Body of pancreas (tissue), 4 donors: Measurements from ENCODE around the gene SLC6A19. TPM values are rescaled to one million over a fixed set of nuclear protein-coding genes. Genes with fewer than 3 reads are reported as not detected.

ENCODE experiments used
- ATAC-seq: fragments of 150-250 bp; one replicate; pipeline ENCODE4 v1.9.1; 2016
- DNase-seq, 4 donors: peaks; one replicate each; pipeline ENCODE4 v3.0.0-alpha.2; 2019
- H3K27ac ChIP-seq, 4 donors: fragments of 200-600 bp; sonication (generic); 1 replicate in 3 of 4; 2 replicates in 1 of 4; pipeline versions ENCODE4 v1.5.1 to v1.6.1; 2016 to 2019; ENCODE audit warnings: mild to moderate bottlenecking in 1 of 4, mixed read lengths in 1 of 4, moderate library complexity in 1 of 4
- H3K27me3 ChIP-seq, 2 donors: fragments of 200-600 bp; sonication (generic); one replicate each; pipeline ENCODE4 v1.6.0; 2016; ENCODE audit warnings: mild to moderate bottlenecking in 1 of 2
- H3K36me3 ChIP-seq, 2 donors: fragments of 200-600 bp; sonication (generic); replicated peaks in 1 of 2; 2 replicates each; pipeline ENCODE4 v1.5.1; 2016; ENCODE audit warnings: low read depth in 2 of 2; ENCODE audit not compliant: insufficient read depth in 1 of 2
- H3K4me1 ChIP-seq: fragments of 200-600 bp; sonication (generic); one replicate; pipeline ENCODE4 v1.6.0; 2016
- H3K4me3 ChIP-seq, 2 donors: fragments of 200-600 bp; sonication (generic); 1 replicate in 1 of 2; 2 replicates in 1 of 2; pipeline ENCODE4 v1.5.1; 2016 to 2019
- H3K9me3 ChIP-seq, 3 donors: fragments of 200-600 bp; sonication (generic); 1 replicate in 2 of 3; 2 replicates in 1 of 3; pipeline ENCODE4 v1.5.1; 2016
- CTCF ChIP-seq, 7 experiments: fragments of 450-650 bp in 4 of 7; fragments of 200-600 bp in 3 of 7; sonication (generic) in 3 of 7; IDR thresholded peaks; one replicate each; pipeline ENCODE4 v1.5.1; 2016 to 2019; ENCODE audit warnings: antibody characterized with exemption in 7 of 7
- POLR2A ChIP-seq, 3 donors: fragments of 450-650 bp; IDR thresholded peaks; one replicate each; pipeline ENCODE4 v1.6.1; 2016; ENCODE audit warnings: antibody characterized with exemption in 3 of 3, mild to moderate bottlenecking in 2 of 3
- WGBS, 2 donors: methylation state at CpG; one replicate each; pipeline ENCODE4 v1.1.5; 2017; 5-methylcytosine and 5-hydroxymethylcytosine counted together
- intact Hi-C: fragments of 100-400 bp; cut with DNase I; formaldehyde crosslinking; loops from one replicate; pipeline ENCODE4 v1.15.1; 2023
- total RNA-seq, 2 donors: library from RNA; depleted of rRNA; stranded (reverse); fragments of >200 nt; gene quantifications; one replicate each; pipeline ENCODE4 v1.1.0, GENCODE V29; 2016

The SLC6A19 gene
- total RNA-seq, 2 donors from 2014 or later, result 0.66 to 1.3 TPM

GRCh38 chr5:1159774-1160406 is 41.5 kb upstream of the SLC6A19 start:
- DNase-seq (no peak), ATAC-seq (no peak)
- intact Hi-C loops, result no loop called here
- no peak overlapping the region for H3K4me3 ChIP-seq
- H3K4me1 ChIP-seq, result peaks cover 29% of the 10 kb centered on the region
- WGBS, 2 donors, result 74 to 75% methylated on average over 4 of the region's 4 CpGs
- peaks cover 0 to 7% (median 0%) of the 10 kb centered on the region in 3 donors for H3K9me3 ChIP-seq
- TF ChIP-seq CTCF (IDR thresholded peaks at IDR 0.05) (no peak), POLR2A (IDR thresholded peaks at IDR 0.05) (no peak)
- peaks cover 0 to 3% of the 10 kb centered on the region in 2 donors for H3K27me3 ChIP-seq
- H3K36me3 ChIP-seq, result no peaks in the 10 kb centered on the region
- H3K27ac ChIP-seq, result peak overlapping the region in 3 of 4 donors; percentile 84 to 93 (median 90)

- peak; percentile 56 to 76 (median 70) for DNase-seq
- WGBS, 2 donors, result 64 to 66% methylated on average over 21 to 23 of the region's 23 CpGs
Measured at GRCh38 chr5:1161108-1161832, 40.1 kb upstream of the SLC6A19 start.

GRCh38 chr5:1161833-1162229 is 39.6 kb upstream of the SLC6A19 start:
- intact Hi-C loops, result no loop called here
- TF ChIP-seq POLR2A (IDR thresholded peaks at IDR 0.05) (no peak), CTCF (IDR thresholded peaks at IDR 0.05) (no peak)
- ATAC-seq, result peak; percentile 83
- Histone ChIP-seq H3K4me3 (no peak overlapping the region), H3K36me3 (no peaks in the 10 kb centered on the region), H3K4me1 (peaks cover 22% of the 10 kb centered on the region), H3K27ac (peak overlapping the region; percentile 72 to 93 (median 87)), H3K9me3 (peaks cover 0 to 4% (median 0%) of the 10 kb centered on the region in 3 donors), H3K27me3 (no peaks in the 10 kb centered on the region)
- WGBS, 2 donors, result 25% methylated on average over 17 of the region's 19 CpGs; no CpG with 5 or more reads in 1 of the 2 donors
- peak; percentile 78 to 89 (median 86) for DNase-seq

More at GRCh38 chr5:1161108-1161832, 40.1 kb upstream of the SLC6A19 start:
- Histone ChIP-seq H3K27me3 (no peaks in the 10 kb centered on the region), H3K36me3 (no peaks in the 10 kb centered on the region), H3K27ac (peak overlapping the region; percentile 72 to 93 (median 87)), H3K9me3 (peaks cover 0 to 7% (median 0%) of the 10 kb centered on the region in 3 donors), H3K4me3 (no peak overlapping the region), H3K4me1 (peaks cover 24% of the 10 kb centered on the region)
- TF ChIP-seq POLR2A (IDR thresholded peaks at IDR 0.05) (peak in 2 of 3 donors; percentile 48 to 53), CTCF (IDR thresholded peaks at IDR 0.05) (no peak)
- intact Hi-C loops, result no loop called here
- peak; percentile 81 for ATAC-seq

GRCh38 chr5:1162276-1162675 is 39.1 kb upstream of the SLC6A19 start:
- intact Hi-C loops, result no loop called here
- no peaks in the 10 kb centered on the region for H3K36me3 ChIP-seq
- no peak for ATAC-seq
- H3K27ac ChIP-seq, result peak overlapping the region in 3 of 4 donors; percentile 84 to 93 (median 90)
- no peak for DNase-seq
- 68 to 72% methylated on average over 9 of the region's 17 CpGs for WGBS, 2 donors
- H3K27me3 ChIP-seq, result no peaks in the 10 kb centered on the region
- TF ChIP-seq POLR2A (IDR thresholded peaks at IDR 0.05) (no peak), CTCF (IDR thresholded peaks at IDR 0.05) (no peak)
- H3K9me3 ChIP-seq, result no peaks in the 10 kb centered on the region
- H3K4me1 ChIP-seq, result peaks cover 22% of the 10 kb centered on the region
- no peak overlapping the region for H3K4me3 ChIP-seq
